IPS DF 4.7 (cell line): ENCODE data around the gene OR2T6.
"Not testable (repeated sequence)": the region's sequence is repeated elsewhere in the genome, so short reads cannot be mapped to it uniquely, and the experiment has no call there.

Experiments used
- DNase-seq: peaks from one replicate; pipeline ENCODE4 v3.0.0-alpha.2; 2013; ENCODE audit warnings: low spot score; ENCODE audit errors: extremely low read depth

The OR2T6 gene

GRCh38 chr1:248375446-248375845 lies at the start of gene OR2T6:
Gene OR2T6 (plus strand): TSS chr1:248375746. CDS start chr1:248387609, 11,863 bp downstream.
- no peak for DNase-seq

- DNase-seq: no peak
These were observed 32.1 kb upstream of the OR2T6 start for GRCh38 chr1:248343451-248343850.

DNA sequence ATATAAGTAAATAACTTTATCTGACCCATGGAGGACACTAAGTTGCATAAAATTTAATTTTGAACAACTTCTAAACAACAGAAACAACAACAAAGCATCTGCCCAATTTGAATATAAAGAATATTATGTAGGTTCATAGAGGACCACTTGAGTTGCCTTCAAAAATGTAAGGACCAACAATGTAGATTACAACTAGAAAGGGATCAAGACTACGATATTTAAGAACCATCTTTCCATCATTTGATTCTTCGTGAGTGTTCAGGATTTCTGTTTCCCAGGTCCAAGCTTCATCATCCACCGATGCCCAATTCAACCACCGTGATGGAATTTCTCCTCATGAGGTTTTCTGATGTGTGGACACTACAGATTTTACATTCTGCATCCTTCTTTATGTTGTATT lies 27.1 kb upstream of the OR2T6 start, which contains the start of gene OR14C36:
Gene OR14C36 (plus strand): TSS at position 301 of the 400 bp plus-strand sequence. CDS start 0 bp downstream, at position 301.
- DNase-seq: no peak

DNA sequence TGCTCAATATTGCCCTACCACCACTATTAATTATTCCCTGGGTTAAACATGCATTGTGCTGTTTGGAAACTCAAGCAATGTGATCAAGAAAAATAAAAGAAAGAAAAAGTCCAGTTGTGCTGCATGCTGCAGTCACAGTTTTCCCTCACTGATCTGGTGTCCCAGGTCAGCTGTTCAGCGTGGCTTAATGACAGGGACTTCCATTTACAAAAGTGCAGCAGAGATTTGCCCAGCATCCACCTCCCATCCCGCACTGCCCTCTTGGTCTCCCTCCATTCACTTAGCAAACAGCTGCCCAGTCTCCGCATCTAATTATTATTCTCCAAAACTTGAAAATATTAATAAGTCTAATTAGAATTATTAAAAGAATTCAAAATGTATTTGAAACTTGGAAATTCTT lies 16.1 kb upstream of the OR2T6 start:
- no peak for DNase-seq

DNA sequence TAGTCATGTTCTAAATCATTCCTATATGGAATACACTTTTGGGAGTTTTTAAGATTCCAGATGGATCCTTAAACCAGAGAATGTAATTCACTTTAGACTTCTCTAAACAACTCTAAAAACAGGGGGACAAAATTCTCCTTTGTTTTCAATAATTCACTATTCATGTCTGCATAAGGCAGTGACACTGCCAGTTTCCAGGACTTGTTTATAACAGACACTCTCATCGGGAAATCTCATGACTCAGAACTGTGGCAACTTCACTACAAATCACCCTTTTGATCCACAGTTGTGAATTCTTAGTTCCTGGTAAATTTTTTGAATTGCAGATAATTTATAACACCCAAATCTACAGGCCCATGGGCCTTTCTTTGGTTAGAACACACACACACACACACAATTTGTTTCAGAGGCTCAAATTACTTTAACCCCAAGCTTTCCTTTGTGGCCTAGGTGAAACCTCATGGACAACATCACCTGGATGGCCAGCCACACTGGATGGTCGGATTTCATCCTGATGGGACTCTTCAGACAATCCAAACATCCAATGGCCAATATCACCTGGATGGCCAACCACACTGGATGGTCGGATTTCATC lies 14.3 kb upstream of the OR2T6 start, which contains the start of gene OR2T4:
Gene OR2T4 (plus strand): TSS at position 545 of the 595 bp plus-strand sequence. CDS start 0 bp downstream, at position 545.
- no peak for DNase-seq

GRCh38 chr1:248366609-248367008 lies 8.9 kb upstream of the OR2T6 start:
- no peak for DNase-seq

DNA sequence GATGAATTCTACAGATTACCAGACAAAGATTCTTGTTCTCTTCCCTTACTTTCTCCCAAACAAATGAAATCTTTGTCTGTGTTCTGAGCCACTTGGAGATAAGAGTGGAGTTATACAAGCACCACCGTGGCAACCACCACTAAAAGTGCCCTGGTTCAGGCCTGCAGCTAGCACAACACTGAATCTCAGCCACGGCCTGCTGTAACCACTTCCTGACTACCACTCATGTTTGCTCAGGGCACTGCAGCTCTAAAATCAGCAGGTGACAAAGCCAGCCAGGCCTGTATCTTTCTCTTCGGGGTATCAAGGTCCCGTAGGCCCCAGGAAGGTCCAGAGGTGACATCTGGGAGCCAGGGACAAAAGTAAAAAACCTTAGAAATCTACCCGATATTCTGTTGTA lies 3.2 kb upstream of the OR2T6 start:
- no peak for DNase-seq

GRCh38 chr1:248373761-248374160 lies 1.8 kb upstream of the OR2T6 start:
- DNase-seq: no peak

GRCh38 chr1:248376916-248377315 lies 1.4 kb downstream of the OR2T6 start:
- no peak for DNase-seq

DNA sequence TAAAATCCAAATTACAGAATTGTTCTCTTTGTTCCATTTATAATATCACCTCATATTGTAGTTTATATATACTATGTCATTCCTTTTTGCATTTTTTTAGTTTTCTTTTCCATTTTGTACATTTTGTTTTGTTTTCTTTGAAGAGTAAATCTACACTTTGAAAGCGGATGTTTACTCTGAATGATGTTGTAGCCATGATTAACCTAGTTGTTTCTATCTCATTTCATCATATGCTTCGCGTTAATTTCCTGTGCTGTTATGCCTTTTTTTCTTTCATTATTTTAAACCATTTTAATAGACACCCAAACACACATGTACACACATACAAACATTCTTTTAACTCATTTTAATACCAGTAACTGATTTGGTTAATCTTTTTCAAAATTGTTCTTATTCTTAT lies 5.3 kb downstream of the OR2T6 start:
- no peak for DNase-seq

GRCh38 chr1:248388426-248388825 lies 12.9 kb downstream of the OR2T6 start:
- DNase-seq: no peak

DNA sequence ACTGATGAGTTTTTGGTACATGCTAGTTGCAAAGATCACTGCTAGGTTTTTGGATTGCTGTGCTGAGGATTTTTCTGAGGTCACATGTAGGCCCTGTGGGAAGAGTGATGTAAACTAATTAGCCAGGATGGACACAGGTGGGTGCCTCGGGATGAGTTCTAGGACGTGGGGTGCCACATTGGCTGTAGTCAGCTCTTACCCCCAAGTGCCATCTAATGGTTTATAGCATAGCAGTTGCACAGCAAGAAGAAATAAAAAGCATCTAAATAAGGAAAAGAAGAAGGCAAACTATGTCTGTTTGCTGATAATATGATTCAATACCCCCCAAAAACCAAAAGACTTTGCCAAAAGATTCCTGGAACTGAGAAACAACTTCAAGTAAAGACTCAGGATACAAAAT lies 17.5 kb downstream of the OR2T6 start:
- no peak for DNase-seq

- no peak for DNase-seq
These were observed 27.2 kb downstream of the OR2T6 start, which contains the start of gene OR2T1 for GRCh38 chr1:248402748-248403147. Gene OR2T1 (plus strand): TSS chr1:248403048. CDS start chr1:248406148, 3,100 bp downstream.

DNA sequence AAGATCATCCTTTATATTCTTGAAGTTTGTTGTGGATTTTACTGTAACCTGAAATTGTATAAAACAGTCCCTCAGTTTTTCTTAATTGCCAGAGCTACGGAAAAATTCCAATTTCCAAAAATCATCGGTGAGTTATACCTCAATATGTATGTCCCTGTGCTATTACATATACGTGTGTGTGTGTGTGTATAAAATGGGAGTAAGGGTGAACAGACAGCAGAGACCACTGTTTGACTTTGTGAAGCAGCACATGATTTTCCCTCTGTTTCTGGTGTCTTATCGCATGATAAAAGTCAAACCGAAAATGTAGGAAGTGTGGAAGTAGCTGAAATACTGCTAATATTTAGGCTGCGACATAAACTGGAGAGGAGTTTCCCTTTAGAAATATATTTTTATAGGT lies 28.5 kb downstream of the OR2T6 start:
- peak; percentile 14 for DNase-seq

DNA sequence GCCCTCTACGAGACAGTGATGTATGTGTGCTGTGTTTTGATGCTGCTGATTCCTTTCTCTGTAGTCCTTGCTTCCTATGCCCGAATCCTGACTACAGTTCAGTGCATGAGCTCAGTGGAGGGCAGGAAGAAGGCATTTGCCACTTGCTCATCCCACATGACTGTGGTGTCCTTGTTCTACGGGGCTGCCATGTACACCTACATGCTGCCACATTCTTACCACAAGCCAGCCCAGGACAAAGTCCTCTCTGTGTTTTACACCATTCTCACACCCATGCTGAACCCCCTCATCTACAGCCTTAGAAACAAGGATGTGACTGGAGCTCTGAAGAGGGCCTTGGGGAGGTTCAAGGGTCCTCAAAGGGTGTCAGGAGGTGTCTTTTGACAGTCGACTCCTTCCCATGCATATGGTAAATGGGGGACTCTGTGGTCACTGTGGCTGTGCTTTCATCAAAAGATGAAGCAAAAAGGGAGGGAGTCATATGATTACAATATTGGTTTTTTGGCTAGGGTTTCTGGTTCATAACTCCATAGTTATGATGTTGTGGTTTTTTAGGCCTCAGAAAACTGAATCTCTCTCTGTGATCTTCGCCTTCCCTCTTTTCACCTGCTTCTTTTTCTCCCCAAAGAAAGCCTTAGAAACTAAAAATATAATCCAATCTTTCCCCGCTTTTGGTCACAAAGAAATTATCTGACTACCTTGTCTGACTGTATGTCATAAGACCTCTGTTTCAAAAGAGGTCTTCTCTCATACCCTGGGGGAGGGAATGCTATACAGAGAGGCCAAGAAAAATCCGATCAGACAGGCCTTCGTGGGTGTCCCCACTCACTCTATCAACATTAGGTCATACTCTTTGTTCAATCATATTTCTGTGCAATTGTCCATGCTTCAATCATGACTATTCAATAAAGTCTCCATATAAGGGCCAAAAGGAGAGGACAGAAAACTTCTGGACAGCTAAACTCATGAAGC lies 31.5 kb downstream of the OR2T6 start:
- no peak for DNase-seq

GRCh38 chr1:248416226-248416625 lies 40.7 kb downstream of the OR2T6 start:
- no peak for DNase-seq

GRCh38 chr1:248417854-248418253 lies 42.3 kb downstream of the OR2T6 start:
- no peak for DNase-seq

DNA sequence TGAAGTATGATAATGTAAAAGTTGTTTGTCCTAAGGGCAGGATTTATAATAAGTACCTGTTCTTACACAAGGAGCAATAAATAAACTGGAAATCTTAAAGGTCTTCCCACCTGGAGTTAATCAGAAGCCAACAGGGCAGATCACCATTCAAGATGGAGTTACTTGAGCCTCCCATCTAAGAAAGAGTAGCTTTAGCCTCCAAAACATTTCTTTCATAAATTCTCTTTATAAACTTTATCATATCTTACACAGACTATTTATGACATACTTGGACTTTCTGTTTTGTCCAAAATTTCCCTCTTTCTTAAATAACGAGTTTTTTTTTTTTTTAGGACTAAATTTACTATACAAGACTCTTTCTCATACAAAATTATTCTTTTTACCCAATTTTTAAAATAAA lies 45.8 kb downstream of the OR2T6 start:
- DNase-seq: no peak

GRCh38 chr1:248427526-248428191 lies 52.1 kb downstream of the OR2T6 start:
- DNase-seq: not testable (repeated sequence)

GRCh38 chr1:248428192-248428533 lies 52.6 kb downstream of the OR2T6 start:
- DNase-seq: not testable (repeated sequence)

DNA sequence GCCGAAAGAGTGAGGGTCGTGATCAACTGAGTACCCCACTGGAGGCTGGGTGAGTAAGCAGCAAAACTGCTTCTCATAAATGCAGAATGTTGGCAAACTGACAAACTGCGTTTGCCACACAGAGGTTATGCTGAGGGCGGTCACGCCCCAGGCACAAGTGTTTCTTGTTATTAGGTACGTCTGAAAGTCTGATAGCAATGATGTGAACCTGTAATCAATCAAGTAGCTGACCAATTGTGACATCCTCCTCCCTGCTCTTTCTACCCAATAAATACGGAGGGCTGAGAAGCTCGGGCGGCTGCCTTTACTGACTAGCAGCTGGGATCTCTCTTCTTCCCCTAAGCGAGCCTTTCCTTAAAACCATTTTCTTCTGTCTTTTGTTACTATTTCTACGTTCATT lies 56.1 kb downstream of the OR2T6 start:
- DNase-seq: not testable (repeated sequence)

- not testable (repeated sequence) for DNase-seq
These were observed 56.7 kb downstream of the OR2T6 start for GRCh38 chr1:248432201-248432600.
